Panc1 (cell line): ENCODE results near the gene PIGP.

Experiments
- POLR2AphosphoS5 ChIP-seq: IDR thresholded peaks from 2 replicates; pipeline ENCODE4 v1.6.1; 2012; ENCODE audit warnings: mild to moderate bottlenecking, low read depth, low read length, moderate library complexity
- TF ChIP-seq, protein P1 (sequence below): fragments of 450-650 bp; IDR thresholded peaks from 2 replicates; pipeline ENCODE4 v1.5.1; 2017; ENCODE audit warnings: mild to moderate bottlenecking

DNA sequence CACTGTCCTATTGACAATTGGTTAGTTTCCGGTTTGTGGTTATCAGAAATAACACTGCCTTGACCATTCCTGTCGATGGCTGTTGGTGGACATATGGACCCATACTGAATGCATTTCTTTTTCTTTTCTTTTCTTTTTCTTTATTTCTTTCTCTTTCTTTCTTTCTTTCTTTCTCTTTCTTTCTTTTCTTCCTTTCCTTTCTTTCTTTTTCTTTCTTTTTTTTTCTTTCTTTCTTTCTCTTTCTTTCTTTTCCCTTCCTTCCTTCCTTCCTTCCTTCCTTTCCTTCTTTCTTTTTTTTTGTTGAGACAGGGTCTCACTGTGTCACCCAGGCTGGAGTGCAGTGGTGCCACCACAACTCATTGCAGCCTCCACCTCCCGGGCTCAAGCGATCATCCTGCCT lies 42.0 kb downstream of the PIGP start:
- TF ChIP-seq, protein P1, sequence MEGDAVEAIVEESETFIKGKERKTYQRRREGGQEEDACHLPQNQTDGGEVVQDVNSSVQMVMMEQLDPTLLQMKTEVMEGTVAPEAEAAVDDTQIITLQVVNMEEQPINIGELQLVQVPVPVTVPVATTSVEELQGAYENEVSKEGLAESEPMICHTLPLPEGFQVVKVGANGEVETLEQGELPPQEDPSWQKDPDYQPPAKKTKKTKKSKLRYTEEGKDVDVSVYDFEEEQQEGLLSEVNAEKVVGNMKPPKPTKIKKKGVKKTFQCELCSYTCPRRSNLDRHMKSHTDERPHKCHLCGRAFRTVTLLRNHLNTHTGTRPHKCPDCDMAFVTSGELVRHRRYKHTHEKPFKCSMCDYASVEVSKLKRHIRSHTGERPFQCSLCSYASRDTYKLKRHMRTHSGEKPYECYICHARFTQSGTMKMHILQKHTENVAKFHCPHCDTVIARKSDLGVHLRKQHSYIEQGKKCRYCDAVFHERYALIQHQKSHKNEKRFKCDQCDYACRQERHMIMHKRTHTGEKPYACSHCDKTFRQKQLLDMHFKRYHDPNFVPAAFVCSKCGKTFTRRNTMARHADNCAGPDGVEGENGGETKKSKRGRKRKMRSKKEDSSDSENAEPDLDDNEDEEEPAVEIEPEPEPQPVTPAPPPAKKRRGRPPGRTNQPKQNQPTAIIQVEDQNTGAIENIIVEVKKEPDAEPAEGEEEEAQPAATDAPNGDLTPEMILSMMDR, result no peak
- no peak for TF ChIP-seq POLR2AphosphoS5
